GM19239 (cell line): ENCODE data around the gene SNRNP25.
A peak's percentile ranks its signal among the peaks of the same experiment; 100 is the strongest.
"Not testable (repeated sequence)": the region's sequence is repeated elsewhere in the genome, so short reads cannot be mapped to it uniquely, and the experiment has no call there.

Experiments used
- DNase-seq: peaks from one replicate; pipeline ENCODE4 v3.0.0; 2011; ENCODE audit warnings: low spot score; ENCODE audit not compliant: insufficient read length
- FAIRE-seq: peaks from 2 replicates; lab custom pipeline; 2011; peaks lifted over from hg19 to GRCh38; lab: Jason Lieb, UNC

Gene SNRNP25

DNA sequence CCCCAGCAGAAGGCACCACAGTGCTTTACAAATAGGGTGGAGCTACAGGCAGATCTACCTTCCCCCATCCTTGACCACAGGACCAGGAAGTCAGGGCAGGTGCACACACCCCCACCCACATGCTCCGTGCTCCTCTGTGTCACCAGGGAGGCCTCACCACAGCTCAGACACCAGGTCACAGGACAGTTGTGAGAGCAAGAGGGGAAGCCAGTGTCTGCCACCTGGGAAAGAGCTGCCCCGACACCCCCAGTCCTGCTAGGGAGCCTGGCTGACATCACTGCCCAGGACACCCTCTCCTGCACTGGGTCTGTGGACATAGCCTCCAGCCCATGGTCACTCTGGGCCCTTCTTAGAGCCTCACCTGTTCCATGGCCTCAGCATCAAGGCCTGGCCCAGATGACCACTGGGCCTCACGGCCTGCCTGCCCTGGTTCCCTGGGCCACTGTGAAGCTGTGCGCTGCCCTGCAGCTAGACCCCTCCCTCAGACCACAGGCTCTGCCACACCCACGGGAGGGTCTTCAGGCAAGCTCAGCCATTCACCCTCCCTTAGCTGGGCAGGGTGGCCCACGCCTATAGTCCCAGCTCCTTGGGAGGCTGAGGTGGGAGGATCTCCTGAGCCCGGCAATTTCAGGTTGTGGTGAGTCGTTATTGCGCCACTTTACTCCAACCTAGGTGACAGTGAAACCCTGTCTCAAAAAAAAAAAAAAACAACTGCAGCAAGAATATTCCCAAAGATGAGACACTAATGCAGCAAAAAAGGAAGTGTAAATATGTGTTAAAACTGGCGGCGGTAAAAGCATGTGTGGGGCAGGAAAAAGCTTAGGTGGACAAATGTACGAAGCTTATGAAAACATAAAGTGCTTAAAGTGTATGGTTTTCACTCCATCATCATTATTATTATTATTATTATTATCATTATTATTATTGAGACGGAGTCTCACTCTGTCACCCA is 14.4 kb upstream of the SNRNP25 start:
- FAIRE-seq (no peak), DNase-seq (peak; percentile 86)

DNA sequence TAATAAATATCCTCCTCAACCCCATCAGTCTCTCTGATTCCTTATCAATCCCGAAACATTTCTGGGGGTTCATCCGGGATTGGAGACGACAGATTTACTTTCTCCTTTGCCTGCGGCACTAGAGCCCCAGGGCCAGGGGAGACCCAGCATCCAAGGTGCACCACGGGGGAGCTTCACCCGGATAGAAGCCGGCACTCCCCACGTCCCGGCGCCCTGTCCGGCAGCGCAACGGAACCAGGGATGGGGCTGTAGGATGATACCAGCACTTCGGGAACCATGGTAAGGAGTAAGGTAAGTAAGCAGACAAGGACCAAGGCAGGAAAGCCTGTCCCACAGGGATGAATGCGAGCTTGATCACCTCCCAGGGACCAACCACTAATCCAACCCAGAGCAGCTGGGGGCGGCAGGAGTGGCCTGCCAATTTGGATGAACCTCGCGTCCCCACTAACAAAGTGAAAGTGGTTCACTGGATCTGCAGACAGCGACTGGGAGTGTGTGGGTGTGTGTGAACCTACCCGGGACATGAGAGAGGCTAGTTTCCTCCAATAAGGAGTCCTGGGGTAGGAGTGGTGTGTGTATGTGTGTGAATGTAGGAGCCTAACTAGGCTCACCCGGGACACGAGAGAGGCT is 12.1 kb upstream of the SNRNP25 start:
- no peak for FAIRE-seq
- DNase-seq = no peak

DNA sequence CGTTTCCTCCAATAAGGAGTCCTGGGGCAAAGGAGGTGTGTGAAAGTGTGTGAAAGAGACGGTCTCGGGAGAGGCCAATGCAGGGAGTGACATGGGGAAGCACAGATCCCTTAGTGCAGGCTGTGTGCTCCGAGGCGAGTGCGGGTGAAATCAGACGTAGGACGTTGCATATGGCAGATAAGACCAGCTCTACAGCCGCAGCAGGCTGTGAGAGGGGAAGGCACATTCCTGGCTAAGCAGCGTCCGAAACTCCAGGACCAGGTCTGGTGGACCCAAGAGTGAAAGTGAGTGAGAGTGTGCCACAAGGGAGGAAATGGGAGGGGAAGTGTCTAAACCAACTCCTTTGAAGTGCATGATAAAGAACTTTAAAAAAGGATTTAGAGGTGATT is 11.6 kb upstream of the SNRNP25 start:
- no peak for DNase-seq
- FAIRE-seq = no peak

DNA sequence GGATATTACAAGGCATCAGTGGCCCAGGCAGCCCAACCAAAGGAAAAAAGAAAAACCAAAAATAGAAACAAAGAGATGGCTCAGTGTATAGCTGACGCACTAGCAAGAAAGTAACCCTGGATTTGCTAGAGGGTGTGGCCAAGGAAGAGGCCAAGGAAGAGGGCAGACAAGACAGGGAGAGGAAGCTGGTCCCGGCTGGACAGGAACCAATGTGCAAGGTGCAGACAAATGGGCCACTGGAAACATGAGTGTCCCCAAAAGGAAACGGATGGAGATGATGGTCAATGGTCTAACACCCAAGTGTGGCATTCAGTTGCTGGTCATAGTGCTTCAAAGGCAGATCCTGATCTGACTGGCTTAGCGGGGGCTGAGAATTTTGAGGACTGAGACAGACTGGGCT is 10.9 kb upstream of the SNRNP25 start:
- FAIRE-seq (no peak), DNase-seq (no peak)

DNA sequence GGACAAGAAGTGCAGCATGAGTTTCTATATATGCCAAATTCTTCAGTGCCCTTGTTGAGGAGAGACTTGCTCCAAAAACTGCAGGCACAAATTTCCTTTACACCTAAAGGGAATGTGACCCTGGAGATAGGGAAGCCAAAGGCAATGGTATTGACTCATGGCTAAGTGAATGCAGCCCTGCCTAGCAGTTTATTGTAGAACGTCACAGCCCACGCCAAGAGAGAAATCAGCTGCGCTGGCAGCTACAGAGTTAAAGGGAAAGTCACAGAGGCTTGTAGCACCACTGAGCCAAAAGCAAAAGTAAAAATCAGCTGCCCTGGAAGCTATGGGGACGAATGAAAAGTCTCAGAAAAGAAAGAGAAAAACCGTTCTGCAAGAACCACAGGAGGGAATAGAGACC is 10.3 kb upstream of the SNRNP25 start:
- DNase-seq (no peak), FAIRE-seq (no peak)

DNA sequence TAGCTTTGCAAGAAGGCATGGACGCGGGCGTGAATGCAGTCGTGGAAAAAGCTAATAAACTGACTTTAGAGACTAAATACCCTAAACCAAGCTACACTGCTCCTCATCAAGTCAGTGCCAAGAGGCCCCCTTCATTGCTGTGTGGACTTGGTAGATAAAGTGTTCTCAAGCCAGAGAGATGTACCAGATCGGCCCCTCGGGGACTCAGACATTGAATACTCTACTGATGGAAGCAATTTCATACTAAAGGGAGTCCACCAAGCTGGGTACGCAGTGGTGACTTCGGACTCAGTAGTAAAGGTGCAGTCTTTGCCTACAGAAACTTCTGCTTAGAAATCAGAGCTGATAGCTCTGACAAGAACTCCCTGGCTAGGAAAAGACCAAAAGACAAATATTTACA is 9.0 kb upstream of the SNRNP25 start:
- no peak for DNase-seq

DNA sequence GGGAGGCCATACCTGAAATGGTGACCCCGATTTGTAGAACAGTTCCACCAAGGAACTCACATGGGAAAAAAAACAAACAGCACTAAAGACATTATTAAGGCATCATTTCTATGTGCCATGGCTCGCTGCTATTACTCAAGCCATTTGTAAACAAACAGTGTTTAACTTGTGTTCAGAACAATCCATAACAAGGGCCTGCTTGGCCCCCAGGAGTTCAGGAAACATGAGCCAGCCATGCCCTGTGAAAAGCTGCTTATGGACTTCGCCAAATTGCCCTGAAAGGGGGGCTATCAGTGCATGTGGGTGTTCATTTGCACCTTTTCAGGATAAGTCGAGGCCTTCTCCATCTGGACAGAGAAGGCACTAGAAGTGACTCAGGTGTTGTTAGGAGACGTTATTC is 8.2 kb upstream of the SNRNP25 start:
- FAIRE-seq (no peak), DNase-seq (no peak)

More for the DNA sequence above, 9.0 kb upstream of the SNRNP25 start:
- FAIRE-seq = no peak

DNA sequence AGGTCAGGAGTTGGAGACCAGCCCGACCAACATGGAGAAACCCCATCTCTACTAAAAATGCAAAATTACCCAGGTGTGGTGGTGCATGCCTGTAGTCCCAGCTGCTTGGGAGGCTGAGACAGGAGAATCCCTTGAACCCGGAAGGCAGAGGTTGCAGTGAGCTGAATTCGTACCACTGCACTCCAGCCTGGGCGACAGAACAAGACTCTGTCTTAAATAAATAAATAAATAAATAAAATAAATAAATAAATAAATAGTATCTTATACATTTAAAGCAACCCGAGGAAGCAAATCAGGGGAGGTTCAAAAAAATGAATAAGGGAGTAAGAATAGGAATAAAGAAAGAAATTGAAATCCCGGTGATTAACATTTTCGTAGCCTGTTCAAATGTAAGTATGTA is 7.1 kb upstream of the SNRNP25 start:
- not testable (repeated sequence) for FAIRE-seq, DNase-seq

DNA sequence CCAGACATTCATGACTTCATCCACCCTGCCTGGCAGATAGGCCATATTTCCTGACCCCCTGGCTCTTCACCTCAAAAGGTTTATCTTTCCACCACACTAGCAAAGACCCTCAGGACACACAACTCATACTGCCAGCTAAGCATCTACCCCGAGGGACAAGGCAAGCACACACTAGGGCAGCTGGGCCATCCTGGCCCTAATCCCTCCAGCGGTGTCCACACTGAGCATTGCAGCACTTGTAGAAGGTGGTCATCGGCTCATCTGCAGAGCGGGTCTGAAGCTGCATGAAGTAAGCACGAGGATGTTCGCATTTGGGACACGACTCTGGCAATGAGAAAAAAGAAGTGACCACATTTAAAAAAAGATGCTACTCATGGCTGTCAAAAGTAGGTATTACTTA is 6.4 kb upstream of the SNRNP25 start:
- FAIRE-seq = no peak
- DNase-seq = no peak

DNA sequence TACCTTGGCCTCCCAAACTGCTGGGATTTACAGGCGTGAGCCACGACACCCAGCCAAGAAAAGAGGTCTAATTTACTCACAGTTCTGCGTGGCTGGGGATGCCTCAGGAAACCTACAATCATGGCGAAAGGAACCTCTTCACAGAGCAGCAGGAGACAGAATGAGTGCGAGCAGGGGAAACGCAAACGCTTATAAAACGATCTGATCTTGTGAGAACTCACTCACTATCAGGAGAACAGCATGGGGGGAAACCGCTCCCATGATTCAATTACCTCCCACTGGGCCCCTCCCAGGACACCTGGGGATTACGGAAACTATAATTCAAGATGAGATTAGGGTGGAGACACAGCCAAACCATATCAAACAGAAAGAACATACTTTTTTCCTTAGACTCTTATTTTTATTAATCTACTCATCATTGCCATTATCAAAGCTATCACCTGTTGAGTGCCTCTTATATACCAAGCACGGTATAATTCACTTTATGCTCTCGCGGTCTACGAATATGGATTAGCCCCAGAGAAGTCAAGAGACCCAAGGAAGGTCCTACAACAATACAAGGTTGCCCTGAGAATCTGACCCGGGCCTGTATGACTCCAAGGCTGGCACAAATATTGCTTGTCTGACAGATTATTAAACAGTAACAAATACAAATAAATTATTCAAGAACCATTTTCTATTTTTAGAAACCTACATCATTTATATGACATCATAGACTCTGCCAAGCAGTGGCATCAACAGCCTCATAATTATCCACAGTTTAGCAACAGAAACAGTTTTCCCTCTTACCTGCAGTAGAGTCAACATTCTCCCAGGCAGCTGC is 2.6 kb upstream of the SNRNP25 start:
- no peak for DNase-seq
- FAIRE-seq = no peak

DNA sequence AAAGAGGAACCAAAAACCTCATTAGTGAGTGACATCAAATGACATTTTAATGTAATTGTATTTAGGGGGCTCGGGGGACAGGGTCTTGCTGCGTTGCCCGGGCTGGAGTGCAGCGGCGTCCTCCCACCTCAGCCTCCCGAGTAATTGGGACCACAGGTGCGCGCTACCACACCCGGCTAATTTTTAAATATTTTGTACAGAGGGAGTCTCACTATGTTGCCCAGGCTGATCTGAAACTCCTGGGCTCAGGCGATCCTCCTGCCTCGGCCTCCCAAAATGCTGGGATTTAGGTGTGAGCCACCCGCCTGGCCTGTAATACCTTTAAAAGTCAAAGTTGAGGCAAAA is 581 bp downstream of the SNRNP25 start:
- FAIRE-seq = no peak
- DNase-seq = no peak

DNA sequence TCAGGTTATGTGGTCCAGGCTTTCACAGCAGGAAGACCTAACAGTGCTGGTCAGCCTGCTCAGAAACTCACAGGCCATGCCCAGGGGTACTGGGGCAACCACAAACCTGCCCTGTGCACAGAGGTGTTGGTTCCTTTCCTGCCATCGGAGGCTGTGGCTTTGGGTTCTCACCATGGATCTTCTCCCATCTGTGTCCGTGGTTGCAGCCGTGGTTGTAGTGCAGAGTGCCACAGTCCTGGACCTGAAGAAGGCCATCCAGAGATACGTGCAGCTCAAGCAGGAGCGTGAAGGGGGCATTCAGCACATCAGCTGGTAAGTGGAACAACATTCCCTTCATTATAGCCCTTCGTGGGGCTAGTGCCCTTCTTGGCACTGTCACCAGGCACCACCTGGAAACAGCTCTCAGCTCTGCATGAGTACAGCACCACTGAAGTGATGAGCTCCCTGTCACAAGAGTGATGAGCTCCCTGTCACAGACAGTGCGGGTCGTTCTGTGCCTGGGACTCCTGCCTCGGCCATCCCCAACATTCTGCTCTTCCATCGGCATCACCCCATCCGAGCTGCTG is 2.0 kb downstream of the SNRNP25 start:
- DNase-seq (no peak), FAIRE-seq (no peak)

DNA sequence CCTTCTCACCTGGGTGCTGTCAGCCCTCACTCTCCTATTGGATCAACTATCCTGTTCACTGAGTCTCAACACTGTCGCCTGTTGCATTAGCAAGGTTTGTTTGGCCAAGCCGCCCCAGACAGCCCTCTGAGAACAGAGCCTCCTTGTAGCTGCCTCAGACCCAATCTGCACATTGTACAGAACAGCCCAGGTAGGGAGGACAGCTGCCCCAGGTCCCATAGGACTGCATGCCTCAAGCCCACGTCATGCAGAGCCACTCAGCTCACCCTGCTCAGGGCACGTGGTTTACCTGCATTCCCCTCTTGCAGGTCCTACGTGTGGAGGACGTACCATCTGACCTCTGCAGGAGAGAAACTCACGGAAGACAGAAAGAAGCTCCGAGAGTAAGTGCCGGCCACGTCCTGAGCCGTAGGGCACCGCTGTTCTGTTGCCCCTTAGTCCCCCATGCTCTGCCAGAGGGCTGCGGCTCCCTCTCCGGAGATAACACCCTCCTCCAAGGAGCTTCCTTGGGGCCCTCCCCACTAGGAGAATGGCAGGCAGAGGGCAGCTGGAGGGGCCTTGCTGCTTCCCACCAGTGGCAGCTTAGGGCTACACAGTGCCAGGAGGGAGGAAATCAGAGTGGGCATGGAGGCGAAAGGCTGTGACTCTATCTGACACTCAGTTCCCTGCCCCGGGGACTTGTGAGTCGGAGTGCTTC is 2.8 kb downstream of the SNRNP25 start:
- FAIRE-seq (no peak), DNase-seq (no peak)

DNA sequence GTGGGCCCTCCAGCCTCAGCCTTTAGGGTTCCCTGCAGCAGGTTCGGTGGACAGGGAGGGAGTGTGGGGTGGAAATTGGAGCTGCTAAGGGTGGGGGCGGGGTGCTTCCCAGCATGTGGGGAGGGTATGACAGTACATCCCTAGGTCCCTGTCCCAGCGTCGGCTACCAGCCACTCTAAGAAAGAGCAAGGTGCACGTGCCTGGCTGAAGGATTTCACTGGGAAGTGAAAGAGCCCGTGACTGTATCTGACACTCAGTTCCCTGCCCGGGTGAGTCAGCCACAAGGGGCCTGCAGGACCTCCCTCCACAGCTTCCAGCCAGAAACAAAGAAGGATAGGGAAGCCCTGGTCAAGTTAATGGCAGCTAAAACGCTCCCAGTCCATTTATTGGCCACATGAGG is 4.1 kb downstream of the SNRNP25 start:
- DNase-seq = no peak
- FAIRE-seq = no peak

DNA sequence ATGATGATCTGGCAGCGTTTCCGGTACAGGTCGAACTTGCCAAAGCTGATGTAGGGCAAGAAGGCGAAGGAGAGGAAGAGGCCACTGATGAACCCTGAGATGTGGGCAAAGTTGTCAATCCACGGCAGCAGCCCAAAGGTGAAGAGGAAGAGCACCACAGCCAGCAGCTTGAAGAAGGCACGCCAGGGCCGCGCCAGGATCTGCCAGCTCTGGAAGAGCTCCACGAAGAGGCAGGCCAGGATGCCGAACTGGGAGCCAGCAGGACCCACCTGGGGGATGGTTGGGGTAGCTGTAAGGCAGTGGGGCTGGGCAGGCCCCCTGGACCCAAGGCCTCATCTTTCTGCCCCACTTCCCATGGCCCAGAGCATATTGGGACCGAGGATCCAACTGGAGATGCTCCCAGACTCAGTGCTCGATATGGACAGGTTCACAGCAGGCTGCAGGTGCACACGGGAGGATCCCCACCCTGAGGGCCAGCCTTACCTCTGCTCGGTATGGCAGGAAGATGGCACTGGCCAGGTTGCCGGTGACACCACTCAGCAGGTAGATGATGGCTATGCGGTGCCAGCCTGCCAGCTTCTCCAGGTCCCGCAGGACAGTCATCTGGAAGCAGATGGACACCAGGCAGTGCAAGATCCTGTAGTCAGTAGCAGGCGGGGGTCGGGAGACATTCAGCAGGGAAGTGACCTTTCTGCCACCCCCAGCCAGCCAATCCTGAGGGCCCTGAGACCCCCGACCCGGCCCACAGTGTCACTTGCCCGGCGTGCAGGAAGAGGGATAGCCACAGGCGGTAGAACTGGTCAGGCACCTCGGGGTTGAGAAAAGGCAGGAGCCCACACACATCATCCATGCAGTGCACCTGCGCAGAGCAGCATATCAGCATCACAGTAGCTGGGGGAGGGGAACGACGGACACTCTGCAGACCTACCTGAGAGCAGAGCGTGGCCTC is 5.1 kb downstream of the SNRNP25 start:
- DNase-seq (no peak), FAIRE-seq (no peak)

DNA sequence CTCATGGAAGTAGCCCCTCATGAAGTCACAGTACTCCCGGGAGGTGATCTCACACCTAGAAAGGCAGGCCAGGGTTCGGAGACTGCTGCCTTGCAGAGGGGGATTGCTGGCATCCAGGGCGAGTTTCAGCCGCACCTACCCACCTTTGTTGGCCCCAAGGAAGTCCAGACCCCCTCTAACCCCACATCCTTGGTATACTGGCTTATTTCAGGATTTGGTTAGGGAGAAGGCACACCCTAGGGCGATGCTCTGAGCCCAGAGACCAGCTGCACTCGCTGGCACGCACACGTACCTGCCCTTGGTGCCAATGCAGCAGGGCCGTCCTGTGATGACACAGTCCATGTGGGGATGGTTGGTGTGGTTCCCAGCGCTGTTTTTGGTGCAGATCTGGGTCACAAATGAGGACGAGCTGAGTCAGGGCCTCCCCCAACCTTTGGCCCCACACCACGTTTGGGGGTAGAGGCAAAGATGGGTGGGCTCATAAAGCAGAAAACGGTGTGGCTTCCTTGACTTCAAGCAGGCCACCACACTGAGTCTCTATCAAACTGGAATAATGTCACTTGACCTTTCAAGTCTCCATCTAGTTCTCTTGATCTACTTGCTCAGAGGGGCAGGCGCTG is 5.9 kb downstream of the SNRNP25 start:
- FAIRE-seq = no peak
- DNase-seq = no peak

DNA sequence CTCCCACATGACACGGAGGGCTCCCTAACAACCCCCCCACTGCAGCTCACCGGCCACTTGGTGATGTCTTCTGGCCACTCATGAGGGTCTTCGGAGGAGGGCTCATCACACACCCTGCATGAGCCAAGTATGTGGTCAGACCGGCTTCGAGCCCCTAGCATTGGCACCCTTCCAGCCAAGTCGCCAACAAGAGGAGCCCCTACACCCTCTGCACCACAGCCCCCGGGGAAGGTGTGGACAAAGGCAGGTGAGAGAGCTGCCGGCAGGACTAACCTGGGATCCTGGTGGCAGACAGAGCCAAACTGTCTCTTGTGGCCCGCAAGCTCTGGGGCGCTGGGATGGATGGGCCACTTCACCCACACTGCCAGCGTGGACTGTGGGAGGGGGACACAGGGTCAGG is 6.5 kb downstream of the SNRNP25 start:
- DNase-seq (no peak), FAIRE-seq (no peak)
